GM12891 (cell line): ENCODE results near the gene XRCC3.

Experiments used
- POLR2A ChIP-seq: IDR thresholded peaks from 2 replicates; pipeline ENCODE4 v1.6.1; 2011; ENCODE audit warnings: low read depth, low read length, control low read depth
- POLR2AphosphoS5 ChIP-seq: IDR thresholded peaks from 2 replicates; pipeline ENCODE4 v1.6.1; 2011; ENCODE audit warnings: low read depth, low read length, control low read depth
- TAF1 ChIP-seq: IDR thresholded peaks from 2 replicates; pipeline ENCODE4 v1.6.1; 2011; ENCODE audit warnings: low read depth, low read length, control low read depth

DNA sequence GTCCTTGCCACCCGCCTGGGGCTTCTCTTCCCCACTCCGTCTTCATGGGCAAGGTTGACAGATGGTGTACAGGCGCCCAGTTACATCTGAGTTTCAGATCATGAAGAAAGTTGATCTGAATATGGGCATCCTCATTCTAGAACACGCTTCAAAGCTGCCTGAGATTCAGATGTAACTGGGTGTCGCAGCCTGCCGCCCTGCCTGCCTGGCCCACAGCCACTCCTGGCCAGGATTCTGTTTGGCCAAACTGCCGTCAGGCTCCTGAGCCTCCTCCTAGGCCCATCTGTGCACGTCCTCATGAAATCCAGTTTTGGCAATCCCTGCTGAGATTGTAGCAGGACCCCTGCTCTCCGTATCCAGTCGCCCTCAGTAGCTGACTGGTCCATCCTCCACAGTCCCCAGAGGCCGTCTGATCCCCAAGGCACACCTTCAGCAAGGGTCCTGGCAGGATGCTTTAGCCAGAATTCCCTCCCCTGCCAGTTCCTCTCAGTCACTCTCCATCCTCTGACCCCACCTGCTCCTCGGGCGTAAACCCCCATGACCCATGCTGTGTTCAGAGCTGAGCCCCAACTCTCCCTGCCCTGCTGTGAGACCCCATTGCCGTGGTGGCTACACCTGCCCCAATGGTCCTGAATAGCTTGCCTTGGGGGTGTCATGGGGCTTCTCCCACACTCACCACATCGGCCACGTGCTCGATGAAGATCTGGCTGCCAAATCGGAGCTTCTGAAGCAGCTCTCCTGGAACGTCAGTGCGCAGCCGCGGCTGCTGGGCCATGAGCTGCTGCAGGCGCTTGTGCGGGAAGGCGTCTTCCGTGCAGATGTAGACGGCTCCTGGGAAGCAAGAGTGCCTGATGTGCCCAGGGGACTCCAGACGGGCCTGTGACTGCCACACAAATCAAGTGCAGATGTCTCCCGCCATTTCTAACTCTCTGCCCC, 12.5 kb downstream of the XRCC3 start:
- TF ChIP-seq TAF1 (no peak), POLR2A (no peak; the same call in 1 of the 2 replicates), POLR2AphosphoS5 (no peak)
